B cell (primary cell): Measurements from ENCODE around the gene ATP8A2.

Source experiments
- CTCF ChIP-seq: fragments of 200-600 bp; IDR thresholded peaks from one replicate; pipeline ENCODE4 v1.8.0; 2022; ENCODE audit warnings: antibody characterized with exemption, mild to moderate bottlenecking
- EZH2 ChIP-seq: IDR thresholded peaks from 2 replicates; pipeline ENCODE4 v1.6.1; 2012; ENCODE audit warnings: borderline replicate concordance, low read depth, mild to moderate bottlenecking, moderate library complexity, low read length; ENCODE audit not compliant: insufficient read depth, poor library complexity, severe bottlenecking

DNA sequence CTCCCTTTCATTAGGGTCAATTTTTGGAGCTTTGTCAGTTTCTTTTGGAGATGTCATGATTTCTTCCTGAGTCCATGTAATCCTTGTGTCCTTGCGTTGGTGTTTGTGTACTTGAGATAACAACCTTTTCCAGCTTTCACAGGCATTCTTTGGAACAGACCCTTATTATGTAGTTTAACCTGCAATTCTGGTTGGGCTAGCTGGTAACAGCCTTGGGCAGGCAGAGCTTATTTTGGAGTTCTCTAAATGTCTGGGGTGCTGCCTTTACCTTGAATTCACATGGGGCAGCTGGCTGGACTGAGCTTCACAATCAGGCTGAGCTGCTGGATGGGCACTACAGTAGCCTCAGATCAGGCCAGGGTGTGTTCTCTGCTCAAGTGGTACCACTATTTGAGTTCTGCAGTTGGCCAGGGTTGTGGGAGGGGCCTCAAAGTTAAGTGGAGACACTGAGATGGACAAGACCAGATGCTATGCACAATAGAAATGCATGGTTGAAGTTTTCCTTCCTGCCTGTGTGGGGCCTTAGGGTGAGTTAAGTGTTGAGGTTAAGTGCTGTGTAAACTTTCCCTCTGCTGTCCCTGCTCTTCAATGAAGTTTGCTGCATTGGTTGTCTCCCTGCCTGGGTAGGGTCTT lies 277.3 kb downstream of the ATP8A2 start:
- TF ChIP-seq CTCF: no peak
- no peak for TF ChIP-seq EZH2
